DOHH2 (cell line): ENCODE results near the gene SYNJ2.

ENCODE experiments used
- H3F3A ChIP-seq: fragments of 200-600 bp; sonication (generic), shearing (Covaris generic); 2 replicates; pipeline ENCODE4 v1.6.0; 2016; ENCODE audit warnings: antibody characterized with exemption, mild to moderate bottlenecking; ENCODE audit not compliant: control insufficient read depth, insufficient read depth
- H3K27ac ChIP-seq: fragments of 200-600 bp; sonication (generic); 2 replicates; pipeline ENCODE4 v1.5.1; 2014; ENCODE audit warnings: low read depth, mild to moderate bottlenecking, low read length, moderate library complexity
- H3K27me3 ChIP-seq: fragments of 200-600 bp; sonication (generic); 2 replicates; pipeline ENCODE4 v1.6.1; 2014; ENCODE audit warnings: mild to moderate bottlenecking, low read length, mixed read lengths; ENCODE audit not compliant: control insufficient read depth
- H3K36me3 ChIP-seq: fragments of 200-600 bp; sonication (generic); 2 replicates; pipeline ENCODE4 v1.6.1; 2014; ENCODE audit warnings: mild to moderate bottlenecking, low read length, moderate library complexity, mixed read lengths; ENCODE audit not compliant: control insufficient read depth
- H3K4me1 ChIP-seq: fragments of 200-600 bp; sonication (generic); 2 replicates; pipeline ENCODE4 v1.6.1; 2014; ENCODE audit warnings: mild to moderate bottlenecking, low read length, mixed read lengths; ENCODE audit not compliant: control insufficient read depth
- H3K4me2 ChIP-seq: fragments of 200-600 bp; sonication (generic); 2 replicates; pipeline ENCODE4 v1.6.0; 2014; ENCODE audit warnings: mild to moderate bottlenecking, low read length, moderate library complexity
- H3K4me3 ChIP-seq: fragments of 200-600 bp; sonication (generic); 2 replicates; pipeline ENCODE4 v1.5.1; 2014; ENCODE audit warnings: mild to moderate bottlenecking, low read length, mixed read lengths
- H3K79me2 ChIP-seq: fragments of 200-600 bp; sonication (generic); 2 replicates; pipeline ENCODE4 v1.6.1; 2014; ENCODE audit warnings: mild to moderate bottlenecking, low read length, mixed read lengths; ENCODE audit not compliant: control insufficient read depth
- H3K9me2 ChIP-seq: fragments of 200-600 bp; sonication (generic); replicated peaks from 2 replicates; pipeline ENCODE4 v1.6.1; 2014; ENCODE audit warnings: mild to moderate bottlenecking, low read length, mixed read lengths; ENCODE audit not compliant: control insufficient read depth
- H3K9me3 ChIP-seq: fragments of 200-600 bp; sonication (generic); 2 replicates; pipeline ENCODE4 v1.6.1; 2014; ENCODE audit warnings: antibody characterized with exemption, low read length, mixed read lengths; ENCODE audit not compliant: control insufficient read depth, insufficient read depth
- H4K20me1 ChIP-seq: fragments of 200-600 bp; sonication (generic); 2 replicates; pipeline ENCODE4 v1.6.0; 2014; ENCODE audit warnings: low read depth, mild to moderate bottlenecking, antibody characterized with exemption, low read length, moderate library complexity; ENCODE audit not compliant: control insufficient read depth, insufficient read depth
- CTCF ChIP-seq: fragments of 200-600 bp; sonication (generic); IDR thresholded peaks from one replicate; pipeline ENCODE4 v1.5.1; 2014; ENCODE audit warnings: antibody characterized with exemption, mild to moderate bottlenecking, low read depth, low read length; ENCODE audit not compliant: poor library complexity, severe bottlenecking
- EZH2phosphoT487 ChIP-seq: fragments of 200-600 bp; sonication (generic); IDR thresholded peaks from 2 replicates; pipeline ENCODE4 v1.6.1; 2017; ENCODE audit warnings: borderline replicate concordance, mild to moderate bottlenecking, antibody characterized with exemption, low read length, moderate library complexity, mixed read lengths

Gene SYNJ2

GRCh38 chr6:157982563-157983405 is 1.1 kb downstream of the SYNJ2 start:
- Histone ChIP-seq H3K4me2 (peak overlapping the region; percentile 61), H3K79me2 (no peaks in the 10 kb centered on the region), H3K27ac (no peak overlapping the region)

GRCh38 chr6:157983406-157984119 is 1.9 kb downstream of the SYNJ2 start:
- no peaks in the 10 kb centered on the region for H3K9me3 ChIP-seq
- H3K9me2 ChIP-seq: no peaks in the 10 kb centered on the region
- 0 out of 2 replicates have a peak, but pooled peaks cover 6% of the 10 kb centered on the region for H3F3A ChIP-seq
- H3K4me2 ChIP-seq: no peak overlapping the region
- H3K79me2 ChIP-seq: no peaks in the 10 kb centered on the region
- TF ChIP-seq CTCF (no peak), EZH2phosphoT487 (no peak)
- no peak overlapping the region for H3K4me3 ChIP-seq
- no peak overlapping the region for H3K27ac ChIP-seq
- no peaks in the 10 kb centered on the region for H3K36me3 ChIP-seq
- H4K20me1 ChIP-seq: no peaks in the 10 kb centered on the region
- 0 out of 2 replicates have a peak, but pooled peaks cover 3% of the 10 kb centered on the region for H3K4me1 ChIP-seq
- peaks cover 51% of the 10 kb centered on the region for H3K27me3 ChIP-seq

More at GRCh38 chr6:157982563-157983405, 1.1 kb downstream of the SYNJ2 start:
- Histone ChIP-seq H3K36me3 (no peaks in the 10 kb centered on the region), H3K9me2 (no peaks in the 10 kb centered on the region), H3K27me3 (peaks cover 51% of the 10 kb centered on the region), H3K4me3 (no peak overlapping the region), H3K4me1 (0 out of 2 replicates have a peak, but pooled peaks cover 3% of the 10 kb centered on the region), H3K9me3 (no peaks in the 10 kb centered on the region), H4K20me1 (no peaks in the 10 kb centered on the region), H3F3A (0 out of 2 replicates have a peak, but pooled peaks cover 6% of the 10 kb centered on the region)
- TF ChIP-seq EZH2phosphoT487 (no peak), CTCF (no peak)

- Histone ChIP-seq H3K27ac (no peak overlapping the region), H3K9me2 (no peaks in the 10 kb centered on the region), H3K4me3 (no peak overlapping the region), H3K9me3 (no peaks in the 10 kb centered on the region), H4K20me1 (no peaks in the 10 kb centered on the region), H3K4me1 (0 out of 2 replicates have a peak, but pooled peaks cover 3% of the 10 kb centered on the region), H3F3A (0 out of 2 replicates have a peak, but pooled peaks cover 6% of the 10 kb centered on the region), H3K79me2 (no peaks in the 10 kb centered on the region), H3K36me3 (no peaks in the 10 kb centered on the region), H3K27me3 (peaks cover 51% of the 10 kb centered on the region), H3K4me2 (no peak overlapping the region)
- no peak for TF ChIP-seq CTCF
- no peak for TF ChIP-seq EZH2phosphoT487
Observed at GRCh38 chr6:157984128-157984527, 2.5 kb downstream of the SYNJ2 start.
